GM12872 (cell line): Measurements from ENCODE around the gene ZNF618.
A peak's percentile ranks its signal among the peaks of the same experiment; 100 is the strongest.

Experiments used
- CTCF ChIP-seq: IDR thresholded peaks from 3 replicates; pipeline ENCODE4 v1.5.1; 2011; ENCODE audit warnings: low read depth, mild to moderate bottlenecking, low read length, moderate library complexity; ENCODE audit not compliant: insufficient read depth

ZNF618 gene

GRCh38 chr9:114033397-114034103 is 157.4 kb downstream of the ZNF618 start:
- TF ChIP-seq CTCF: peak; percentile 45

GRCh38 chr9:114034196-114034595 is 158.1 kb downstream of the ZNF618 start:
- TF ChIP-seq CTCF: no peak

- TF ChIP-seq CTCF: no peak
Measured at GRCh38 chr9:114034661-114035062, 158.6 kb downstream of the ZNF618 start.

- no peak for TF ChIP-seq CTCF
Measured at GRCh38 chr9:114035221-114035844, 159.2 kb downstream of the ZNF618 start.

GRCh38 chr9:114035845-114036801 is 160.0 kb downstream of the ZNF618 start:
- TF ChIP-seq CTCF: no peak

- TF ChIP-seq CTCF: no peak
Measured at GRCh38 chr9:114037249-114037648, 161.1 kb downstream of the ZNF618 start.
